GM23338 (cell line): ENCODE results near the gene SLC9C2.
"Not testable (repeated sequence)": the region's sequence is repeated elsewhere in the genome, so short reads cannot be mapped to it uniquely, and the experiment has no call there.

Source experiments
- CREB1 ChIP-seq: fragments of 250-450 bp; sonication (Bioruptor Pico); IDR thresholded peaks from 2 replicates; pipeline ENCODE4 v1.5.0; 2020; ENCODE audit warnings: low read depth, mild to moderate bottlenecking, moderate library complexity
- ETS1 ChIP-seq: IDR thresholded peaks from 2 replicates; pipeline ENCODE4 v1.6.1; 2016; ENCODE audit warnings: antibody characterized with exemption
- EZH2 ChIP-seq: fragments of 200-600 bp; sonication (generic); IDR thresholded peaks from one replicate; pipeline ENCODE4 v1.8.0; 2017; ENCODE audit warnings: antibody characterized with exemption, mild to moderate bottlenecking, low read depth; ENCODE audit not compliant: unreplicated experiment
- EZH2phosphoT487 ChIP-seq: fragments of 200-600 bp; sonication (generic); IDR thresholded peaks from one replicate; pipeline ENCODE4 v1.8.1; 2018; ENCODE audit warnings: antibody characterized with exemption; ENCODE audit not compliant: unreplicated experiment
- POLR2AphosphoS5 ChIP-seq: IDR thresholded peaks from 2 replicates; pipeline ENCODE4 v1.6.1; 2016; ENCODE audit warnings: antibody characterized with exemption, low read depth
- REST ChIP-seq: IDR thresholded peaks from one replicate; pipeline ENCODE4 v1.6.1; 2018; ENCODE audit warnings: antibody characterized with exemption; ENCODE audit not compliant: unreplicated experiment
- ZNF114 ChIP-seq: fragments of 250-450 bp; sonication (Bioruptor Pico); IDR thresholded peaks from 2 replicates; pipeline ENCODE4 v1.5.0; 2020; ENCODE audit warnings: mild to moderate bottlenecking, moderate library complexity
- ZNF462 ChIP-seq: fragments of 250-450 bp; sonication (Bioruptor Pico); IDR thresholded peaks from 2 replicates; pipeline ENCODE4 v1.5.0; 2020; ENCODE audit warnings: mild to moderate bottlenecking, moderate library complexity
- TF ChIP-seq, protein P1 (sequence below), 2 experiments: fragments of 200-600 bp in 1 of 2; sonication (generic) in 1 of 2; conservative IDR thresholded peaks; 2 replicates each; pipeline versions ENCODE4 v1.5.1 to v1.6.1; 2016 to 2017; ENCODE audit warnings: antibody characterized with exemption in 2 of 2, low read depth in 2 of 2, mild to moderate bottlenecking in 2 of 2, moderate library complexity in 1 of 2

- TF ChIP-seq, protein P1, sequence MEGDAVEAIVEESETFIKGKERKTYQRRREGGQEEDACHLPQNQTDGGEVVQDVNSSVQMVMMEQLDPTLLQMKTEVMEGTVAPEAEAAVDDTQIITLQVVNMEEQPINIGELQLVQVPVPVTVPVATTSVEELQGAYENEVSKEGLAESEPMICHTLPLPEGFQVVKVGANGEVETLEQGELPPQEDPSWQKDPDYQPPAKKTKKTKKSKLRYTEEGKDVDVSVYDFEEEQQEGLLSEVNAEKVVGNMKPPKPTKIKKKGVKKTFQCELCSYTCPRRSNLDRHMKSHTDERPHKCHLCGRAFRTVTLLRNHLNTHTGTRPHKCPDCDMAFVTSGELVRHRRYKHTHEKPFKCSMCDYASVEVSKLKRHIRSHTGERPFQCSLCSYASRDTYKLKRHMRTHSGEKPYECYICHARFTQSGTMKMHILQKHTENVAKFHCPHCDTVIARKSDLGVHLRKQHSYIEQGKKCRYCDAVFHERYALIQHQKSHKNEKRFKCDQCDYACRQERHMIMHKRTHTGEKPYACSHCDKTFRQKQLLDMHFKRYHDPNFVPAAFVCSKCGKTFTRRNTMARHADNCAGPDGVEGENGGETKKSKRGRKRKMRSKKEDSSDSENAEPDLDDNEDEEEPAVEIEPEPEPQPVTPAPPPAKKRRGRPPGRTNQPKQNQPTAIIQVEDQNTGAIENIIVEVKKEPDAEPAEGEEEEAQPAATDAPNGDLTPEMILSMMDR (conservative IDR thresholded peaks at IDR 0.05; ENCODE audit: low read depth in 2 of 2) = not testable (repeated sequence)
- TF ChIP-seq EZH2; EZH2phosphoT487; REST; POLR2AphosphoS5; ZNF462 (CRISPR knock-in tag); ZNF114 (CRISPR knock-in tag); CREB1 (CRISPR knock-in tag); ETS1: not testable (repeated sequence)
Measured at GRCh38 chr1:173613086-173613485, 10.2 kb upstream of the SLC9C2 start.
